Natural killer cell (primary cell): ENCODE measurements around the gene CHORDC1. TPM values are rescaled to one million over a fixed set of nuclear protein-coding genes. Genes with fewer than 3 reads are reported as not detected.

Source experiments
- ATAC-seq, 3 donors: fragments of 150-1000 bp in 2 of 3; fragments of 200-7000 bp in 1 of 3; cut with Tn5 transposase; 1 replicate in 1 of 3; 2 replicates in 2 of 3; pipeline ENCODE4 v1.10.0; 2021; ENCODE audit warnings: mild to moderate bottlenecking in 2 of 3, moderate library complexity in 2 of 3
- DNase-seq, 2 donors: peaks; one replicate each; pipeline versions ENCODE4 v3.0.0 to v3.0.0-alpha.2; 2013 to 2021; ENCODE audit warnings: mixed read lengths in 1 of 2
- H3K27ac ChIP-seq: one replicate; pipeline ENCODE4 v1.5.1; 2013; ENCODE audit warnings: mild to moderate bottlenecking, low read length
- H3K27me3 ChIP-seq: one replicate; pipeline ENCODE4 v1.6.1; 2013; ENCODE audit warnings: low read length; ENCODE audit not compliant: control insufficient read depth, insufficient read depth
- H3K36me3 ChIP-seq: one replicate; pipeline ENCODE4 v1.6.1; 2013; ENCODE audit warnings: low read length; ENCODE audit not compliant: control insufficient read depth, insufficient read depth
- H3K4me1 ChIP-seq: one replicate; pipeline ENCODE4 v1.6.1; 2013; ENCODE audit warnings: low read length; ENCODE audit not compliant: control insufficient read depth, insufficient read depth
- H3K4me3 ChIP-seq: one replicate; pipeline ENCODE4 v1.5.1; 2013; ENCODE audit warnings: low read length
- H3K9me3 ChIP-seq: one replicate; pipeline ENCODE4 v1.6.1; 2013; ENCODE audit warnings: low read length; ENCODE audit not compliant: control insufficient read depth, insufficient read depth
- H3K27ac Mint-ChIP-seq, 2 donors: one replicate each; pipeline ENCODE4 v1.8.0; 2022; ENCODE audit warnings: mild to moderate bottlenecking in 2 of 2, mixed read lengths in 2 of 2, moderate library complexity in 1 of 2
- H3K27me3 Mint-ChIP-seq, 2 donors: one replicate each; pipeline ENCODE4 v1.8.0; 2022; ENCODE audit warnings: low read depth in 2 of 2, mixed read lengths in 2 of 2
- H3K36me3 Mint-ChIP-seq: one replicate; pipeline ENCODE4 v1.8.0; 2022; ENCODE audit warnings: mixed read lengths
- H3K4me1 Mint-ChIP-seq, 2 donors: one replicate each; pipeline ENCODE4 v1.8.0; 2022; ENCODE audit warnings: mixed read lengths in 2 of 2
- H3K4me3 Mint-ChIP-seq: one replicate; pipeline ENCODE4 v1.8.0; 2022; ENCODE audit warnings: mild to moderate bottlenecking, moderate library complexity, mixed read lengths
- H3K9me3 Mint-ChIP-seq, 2 donors: one replicate each; pipeline ENCODE4 v1.8.0; 2022; ENCODE audit warnings: mixed read lengths in 2 of 2
- CTCF ChIP-seq: fragments of 200-600 bp; IDR thresholded peaks from one replicate; pipeline ENCODE4 v1.8.0; 2022; ENCODE audit warnings: antibody characterized with exemption
- WGBS: methylation state at CpG from one replicate; pipeline ENCODE4 v1.1.7; 2013; ENCODE audit warnings: missing lambda C conversion rate; ENCODE audit not compliant: insufficient coverage; 5-methylcytosine and 5-hydroxymethylcytosine counted together
- intact Hi-C: fragments of 100-400 bp; cut with micrococcal nuclease; formaldehyde crosslinking; loops from one replicate; pipeline ENCODE4 v1.14.2; 2022
- total RNA-seq, 4 donors: library from RNA; stranded (reverse); fragments of 120-200 nt in 1 of 4; gene quantifications; one replicate each; pipeline versions ENCODE4 v1.2.3 to v1.2.4, GENCODE V29; 2013 to 2022

CHORDC1 gene
- 100 to 1,000 TPM in 1 of 3 donors, 10 to 100 TPM in 2; 77.2 to 105 (median 82.5) TPM for total RNA-seq
- total RNA-seq (2013) = 64.8 TPM

- Histone ChIP-seq H3K27ac (peak within 1 kb of the TSS; percentile 84), H3K36me3 (no peaks in the 10 kb centered on the region), H3K4me3 (peak within 1 kb of the TSS; percentile 67), H3K27me3 (no peaks in the 10 kb centered on the region), H3K9me3 (no peaks in the 10 kb centered on the region), H3K4me1 (peaks cover 6% of the 10 kb centered on the region)
- H3K4me1 Mint-ChIP-seq = peaks cover 46 to 64% of the 10 kb centered on the region in 2 donors
- intact Hi-C loops = no loop called here
- no peak for TF ChIP-seq CTCF
- peak within 1 kb of the TSS; percentile 96 for H3K4me3 Mint-ChIP-seq
- ATAC-seq (peak; percentile 88 to 94 (median 91)), DNase-seq (peak; percentile 90 to 94)
- H3K9me3 Mint-ChIP-seq = no peaks in the 10 kb centered on the region
- H3K27ac Mint-ChIP-seq = peak within 1 kb of the TSS; percentile 91 to 95
- under 1% methylated on average over 71 of the region's 71 CpGs for WGBS
- H3K27me3 Mint-ChIP-seq = no peaks in the 10 kb centered on the region
- H3K36me3 Mint-ChIP-seq = no peaks in the 10 kb centered on the region
Observed at GRCh38 chr11:90222459-90223247, at the start of gene CHORDC1. CHORDC1 (minus strand) TSS chr11:90223049; CDS start chr11:90222954, 95 bp downstream.

GRCh38 chr11:90257158-90257525 lies 34.3 kb upstream of the CHORDC1 start:
- Histone ChIP-seq H3K9me3 (no peaks in the 10 kb centered on the region), H3K4me3 (no peak overlapping the region), H3K27ac (no peak overlapping the region), H3K27me3 (no peaks in the 10 kb centered on the region), H3K4me1 (no peaks in the 10 kb centered on the region), H3K36me3 (no peaks in the 10 kb centered on the region)
- no peaks in the 10 kb centered on the region for H3K9me3 Mint-ChIP-seq
- no peak for TF ChIP-seq CTCF
- H3K27ac Mint-ChIP-seq = no peak overlapping the region
- H3K4me1 Mint-ChIP-seq = peaks cover 0 to 8% of the 10 kb centered on the region in 2 donors
- H3K36me3 Mint-ChIP-seq = no peaks in the 10 kb centered on the region
- no peak for DNase-seq
- ATAC-seq = no peak
- peaks cover 10 to 26% of the 10 kb centered on the region in 2 donors for H3K27me3 Mint-ChIP-seq
- WGBS = 85% methylated on average over 1 of the region's 1 CpG
- intact Hi-C loops = no loop called here
- H3K4me3 Mint-ChIP-seq = no peak overlapping the region

GRCh38 chr11:90256404-90257157 lies 33.7 kb upstream of the CHORDC1 start:
- intact Hi-C loops = no loop called here
- H3K9me3 Mint-ChIP-seq = no peaks in the 10 kb centered on the region
- ATAC-seq = peak in 1 of 3 donors; percentile 27
- no peak overlapping the region for H3K27ac ChIP-seq
- no peaks in the 10 kb centered on the region for H3K9me3 ChIP-seq
- H3K36me3 Mint-ChIP-seq = no peaks in the 10 kb centered on the region
- no peaks in the 10 kb centered on the region for H3K27me3 ChIP-seq
- H3K27ac Mint-ChIP-seq = no peak overlapping the region
- no peaks in the 10 kb centered on the region for H3K4me1 ChIP-seq
- DNase-seq = no peak
- TF ChIP-seq CTCF = no peak
- H3K36me3 ChIP-seq = no peaks in the 10 kb centered on the region
- peaks cover 0 to 12% of the 10 kb centered on the region in 2 donors for H3K4me1 Mint-ChIP-seq
- 92% methylated on average over 8 of the region's 8 CpGs for WGBS
- H3K4me3 Mint-ChIP-seq = no peak overlapping the region
- H3K27me3 Mint-ChIP-seq = peaks cover 10 to 26% of the 10 kb centered on the region in 2 donors
- H3K4me3 ChIP-seq = no peak overlapping the region
